ENCODE data around the gene BLOC1S1. TPM values are rescaled to one million over a fixed set of nuclear protein-coding genes. Genes with fewer than 3 reads are reported as not detected.

The BLOC1S1 gene
- total and polyA plus RNA-seq, 8 donors = 12.8 to 451 (median 239) TPM

GRCh38 chr12:55671746-55672145, 44.1 kb upstream of the BLOC1S1 start:
- no peaks in the 10 kb centered on the region for H3K36me3 ChIP-seq
- H3K27ac ChIP-seq = no peak overlapping the region
- intact Hi-C loops (cut with DNase I; ENCODE audit: low total_unique reads) = no loop called here
- no peak overlapping the region for H3K4me3 ChIP-seq
- H3K27me3 ChIP-seq = no peaks in the 10 kb centered on the region
- DNase-seq = no peak
- no peaks in the 10 kb centered on the region for H3K9me3 ChIP-seq
- H3K4me1 ChIP-seq = no peaks in the 10 kb centered on the region
- TF ChIP-seq, protein P1, sequence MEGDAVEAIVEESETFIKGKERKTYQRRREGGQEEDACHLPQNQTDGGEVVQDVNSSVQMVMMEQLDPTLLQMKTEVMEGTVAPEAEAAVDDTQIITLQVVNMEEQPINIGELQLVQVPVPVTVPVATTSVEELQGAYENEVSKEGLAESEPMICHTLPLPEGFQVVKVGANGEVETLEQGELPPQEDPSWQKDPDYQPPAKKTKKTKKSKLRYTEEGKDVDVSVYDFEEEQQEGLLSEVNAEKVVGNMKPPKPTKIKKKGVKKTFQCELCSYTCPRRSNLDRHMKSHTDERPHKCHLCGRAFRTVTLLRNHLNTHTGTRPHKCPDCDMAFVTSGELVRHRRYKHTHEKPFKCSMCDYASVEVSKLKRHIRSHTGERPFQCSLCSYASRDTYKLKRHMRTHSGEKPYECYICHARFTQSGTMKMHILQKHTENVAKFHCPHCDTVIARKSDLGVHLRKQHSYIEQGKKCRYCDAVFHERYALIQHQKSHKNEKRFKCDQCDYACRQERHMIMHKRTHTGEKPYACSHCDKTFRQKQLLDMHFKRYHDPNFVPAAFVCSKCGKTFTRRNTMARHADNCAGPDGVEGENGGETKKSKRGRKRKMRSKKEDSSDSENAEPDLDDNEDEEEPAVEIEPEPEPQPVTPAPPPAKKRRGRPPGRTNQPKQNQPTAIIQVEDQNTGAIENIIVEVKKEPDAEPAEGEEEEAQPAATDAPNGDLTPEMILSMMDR (IDR thresholded peaks at IDR 0.05) = no peak
- TF ChIP-seq POLR2AphosphoS5 (IDR thresholded peaks at IDR 0.05) (no peak), POLR2A (IDR thresholded peaks at IDR 0.05) (no peak), EP300 (IDR thresholded peaks at IDR 0.05) (no peak)
- 37 to 54% (median 44%) methylated on average over 4 of the region's 4 CpGs for WGBS, 5 donors

- no peaks in the 10 kb centered on the region for H3K36me3 ChIP-seq
- DNase-seq = no peak
- H3K27me3 ChIP-seq = no peaks in the 10 kb centered on the region
- H3K4me1 ChIP-seq = no peaks in the 10 kb centered on the region
- H3K27ac ChIP-seq = no peak overlapping the region
- H3K9me3 ChIP-seq = no peaks in the 10 kb centered on the region
- intact Hi-C loops (cut with DNase I; ENCODE audit: low total_unique reads) = no loop called here
- TF ChIP-seq POLR2AphosphoS5 (IDR thresholded peaks at IDR 0.05) = no peak
- no peak for TF ChIP-seq EP300 (IDR thresholded peaks at IDR 0.05)
- TF ChIP-seq, protein P1 (IDR thresholded peaks at IDR 0.05) = no peak
- no peak for TF ChIP-seq POLR2A (IDR thresholded peaks at IDR 0.05)
- no peak overlapping the region for H3K4me3 ChIP-seq
These were observed 42.2 kb upstream of the BLOC1S1 start for GRCh38 chr12:55673638-55674037.

DNA sequence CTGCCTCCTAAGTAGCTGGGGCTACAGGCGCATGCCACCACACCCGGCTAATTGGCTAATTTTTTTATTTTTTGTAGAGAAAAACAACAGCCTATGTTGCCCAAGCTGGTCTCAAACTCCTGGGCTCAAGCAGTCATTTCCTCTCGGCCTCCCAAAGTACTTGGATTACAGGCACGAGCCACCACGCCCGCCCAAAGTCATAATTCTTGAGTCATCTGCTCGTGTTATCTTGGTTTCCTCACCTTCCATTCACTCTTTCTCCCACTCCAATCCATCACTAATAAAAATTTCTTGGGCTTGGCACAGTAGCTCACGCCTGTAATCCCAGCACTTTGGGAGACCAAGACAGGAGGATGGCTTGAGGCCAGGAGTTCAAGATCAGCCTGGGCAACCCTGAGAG, 40.2 kb upstream of the BLOC1S1 start:
- no peak overlapping the region for H3K4me3 ChIP-seq
- H3K4me1 ChIP-seq = peaks cover 0 to 2% (median 0%) of the 10 kb centered on the region in 4 donors
- H3K27ac ChIP-seq = no peak overlapping the region
- no peaks in the 10 kb centered on the region for H3K9me3 ChIP-seq
- DNase-seq = no peak
- no peaks in the 10 kb centered on the region for H3K27me3 ChIP-seq
- 65 to 90% (median 81%) methylated on average over 8 of the region's 8 CpGs for WGBS, 5 donors
- H3K36me3 ChIP-seq = no peaks in the 10 kb centered on the region
- intact Hi-C loops (cut with DNase I; ENCODE audit: low total_unique reads) = no loop called here
- TF ChIP-seq EP300 (IDR thresholded peaks at IDR 0.05) = no peak
- TF ChIP-seq POLR2A (IDR thresholded peaks at IDR 0.05) = no peak
- TF ChIP-seq, protein P1 (IDR thresholded peaks at IDR 0.05) = no peak
- TF ChIP-seq POLR2AphosphoS5 (IDR thresholded peaks at IDR 0.05) = no peak

GRCh38 chr12:55676707-55677106, 39.1 kb upstream of the BLOC1S1 start:
- intact Hi-C loops (cut with DNase I; ENCODE audit: low total_unique reads) = no loop called here

More at GRCh38 chr12:55676707-55677106, 39.1 kb upstream of the BLOC1S1 start:
- H3K4me1 ChIP-seq = peaks cover 7 to 12% (median 9%) of the 10 kb centered on the region in 4 donors
- H3K4me3 ChIP-seq = no peak overlapping the region
- no peak for TF ChIP-seq POLR2AphosphoS5 (IDR thresholded peaks at IDR 0.05)
- TF ChIP-seq EP300 (IDR thresholded peaks at IDR 0.05) = no peak
- TF ChIP-seq POLR2A (IDR thresholded peaks at IDR 0.05) = no peak
- TF ChIP-seq, protein P1 (IDR thresholded peaks at IDR 0.05) = no peak
- H3K36me3 ChIP-seq = no peaks in the 10 kb centered on the region
- H3K9me3 ChIP-seq = no peaks in the 10 kb centered on the region
- H3K27ac ChIP-seq = no peak overlapping the region
- DNase-seq = no peak
- 50 to 85% (median 68%) methylated on average over 6 of the region's 6 CpGs for WGBS, 5 donors
- peaks cover 0 to 6% (median 0%) of the 10 kb centered on the region in 3 donors for H3K27me3 ChIP-seq
